T follicular helper cell (primary cell): ENCODE measurements around the gene CNNM3.
A peak's percentile ranks its signal among the peaks of the same experiment; 100 is the strongest.
"Not testable (repeated sequence)": the region's sequence is repeated elsewhere in the genome, so short reads cannot be mapped to it uniquely, and the experiment has no call there.

Experiments used
- DNase-seq: peaks from one replicate; pipeline ENCODE4 v3.0.0-alpha.2; 2020; ENCODE audit warnings: low read depth
- total RNA-seq, 2 experiments: gene quantifications; one replicate each; lab custom pipeline; 2026; lab: John Stamatoyannopoulos, UW

Gene CNNM3
- 24.7 to 64.9 reads per million in 2 experiments for total RNA-seq

DNA sequence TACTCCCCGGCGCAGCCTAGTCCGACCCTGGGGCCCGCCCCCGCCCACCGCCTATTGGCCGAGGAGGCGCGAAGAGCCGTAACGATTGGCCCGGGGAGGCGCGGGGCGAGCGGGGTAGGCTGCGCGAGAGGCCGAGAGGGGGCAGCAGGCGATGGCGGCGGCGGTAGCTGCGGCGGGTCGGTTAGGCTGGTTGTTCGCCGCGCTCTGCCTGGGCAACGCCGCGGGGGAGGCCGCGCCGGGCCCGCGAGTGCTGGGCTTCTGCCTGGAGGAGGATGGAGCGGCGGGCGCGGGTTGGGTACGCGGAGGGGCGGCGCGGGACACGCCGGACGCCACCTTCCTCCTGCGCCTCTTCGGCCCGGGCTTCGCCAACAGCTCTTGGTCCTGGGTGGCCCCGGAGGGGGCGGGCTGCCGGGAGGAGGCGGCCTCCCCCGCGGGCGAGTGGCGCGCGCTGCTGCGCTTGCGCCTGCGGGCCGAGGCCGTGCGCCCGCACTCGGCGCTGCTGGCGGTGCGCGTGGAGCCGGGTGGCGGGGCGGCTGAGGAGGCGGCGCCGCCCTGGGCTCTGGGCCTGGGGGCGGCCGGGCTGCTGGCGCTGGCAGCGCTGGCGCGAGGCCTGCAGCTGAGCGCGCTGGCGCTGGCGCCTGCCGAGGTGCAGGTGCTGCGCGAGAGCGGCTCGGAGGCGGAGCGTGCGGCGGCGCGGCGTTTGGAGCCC is at the start of gene CNNM3:
Gene CNNM3, plus strand, starts transcription at position 142 of the 709 bp plus-strand sequence. Its CDS starts 10 bp downstream, at position 152.
- peak; percentile 90 for DNase-seq

DNA sequence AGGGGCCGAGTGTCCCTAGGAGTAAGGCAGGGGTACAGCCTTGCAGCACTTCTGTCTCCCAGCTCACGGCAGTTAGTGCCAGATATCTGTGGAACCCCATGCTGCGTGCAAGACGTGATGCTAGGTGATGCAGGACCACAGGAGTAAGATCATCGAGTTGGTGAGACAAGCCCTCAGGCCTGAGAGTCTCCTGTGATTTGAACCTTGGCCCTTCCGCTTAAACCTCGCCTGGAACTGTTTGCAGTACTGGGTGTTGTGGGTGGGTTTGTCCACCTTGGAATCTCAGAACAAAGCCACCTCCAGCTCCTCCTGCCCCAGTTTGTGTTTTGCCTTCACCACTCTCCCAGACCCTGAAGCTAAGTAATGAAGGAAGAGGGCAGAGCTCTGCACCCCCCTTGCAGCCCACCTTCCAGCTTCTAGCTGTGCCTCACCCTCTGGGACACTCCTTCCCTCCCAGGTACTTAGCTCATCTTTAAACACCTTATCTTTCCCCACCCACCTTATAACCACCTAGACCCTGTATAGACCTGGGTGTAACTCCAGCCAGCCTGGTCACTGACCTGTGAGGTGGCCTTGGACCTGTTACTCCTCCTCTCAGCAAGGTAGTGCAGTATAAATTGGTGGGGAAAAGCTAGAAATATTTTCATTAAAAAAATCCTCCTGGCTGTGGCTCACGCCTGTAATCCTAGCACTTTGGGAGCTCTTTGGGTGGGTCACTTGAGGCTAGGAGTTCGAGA is 48.8 kb upstream of the CNNM3 start:
- DNase-seq, result no peak

DNA sequence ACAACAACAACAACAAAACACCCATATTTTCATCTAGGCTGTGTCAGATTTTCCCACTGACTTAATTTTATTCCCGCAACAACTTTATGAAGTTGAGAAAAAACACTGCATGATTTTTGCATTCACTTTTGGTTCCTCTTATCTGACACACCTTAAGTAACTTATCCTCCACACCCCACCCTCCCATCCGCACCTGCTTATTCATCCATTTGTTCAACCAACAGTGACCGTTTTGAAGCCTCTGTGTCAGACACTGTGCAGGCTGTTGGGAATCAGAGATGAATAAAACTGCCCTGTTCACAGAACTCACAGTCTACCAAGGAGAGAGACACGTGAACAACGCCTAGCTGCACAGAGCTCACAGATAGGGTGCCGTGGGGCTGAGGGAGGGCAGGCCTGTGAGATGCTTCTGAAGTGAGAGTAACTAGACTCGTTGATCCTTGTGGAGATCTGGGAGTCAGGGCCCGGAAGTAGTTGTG is 47.9 kb upstream of the CNNM3 start:
- DNase-seq, result no peak

- DNase-seq, result no peak
Observed at GRCh38 chr2:96769814-96770213, 46.3 kb upstream of the CNNM3 start.

DNA sequence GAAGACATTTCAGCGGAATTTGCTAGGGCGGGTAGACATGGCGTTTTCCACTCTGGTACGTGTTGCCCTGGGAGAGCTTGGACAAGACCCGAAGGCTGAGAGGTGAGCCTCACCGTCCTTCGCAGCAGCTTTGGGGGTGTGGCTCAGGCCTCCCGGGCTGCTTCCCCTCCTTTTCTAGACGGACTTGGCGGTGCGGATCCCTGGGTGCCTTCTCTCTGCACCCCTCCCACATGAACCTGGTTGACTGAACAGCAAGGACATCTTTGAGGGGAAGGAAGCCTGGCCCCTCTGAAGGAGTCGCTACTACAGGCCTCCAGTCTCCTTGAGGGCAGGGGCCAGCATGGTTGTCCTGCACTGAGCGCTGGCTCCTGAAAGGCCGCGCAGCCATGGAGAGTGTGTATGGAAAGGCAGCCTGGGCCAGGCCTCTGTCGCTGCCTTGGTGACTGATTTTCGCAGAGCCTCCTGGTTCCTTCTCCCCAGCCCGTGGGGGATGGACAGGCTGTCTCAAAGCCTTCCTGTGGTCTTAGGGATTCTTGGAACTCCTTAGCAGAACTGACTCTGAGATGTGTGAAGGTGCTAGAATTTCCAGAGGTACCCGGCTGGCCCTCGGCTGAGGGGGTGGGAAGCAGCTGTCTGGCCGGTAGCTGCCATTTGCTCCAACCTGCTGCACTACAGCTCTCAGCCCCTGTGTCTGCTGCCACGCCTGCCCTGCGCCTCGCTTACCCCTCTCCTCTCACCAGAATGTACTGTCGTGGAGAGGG is 45.4 kb upstream of the CNNM3 start:
- DNase-seq, result no peak

DNA sequence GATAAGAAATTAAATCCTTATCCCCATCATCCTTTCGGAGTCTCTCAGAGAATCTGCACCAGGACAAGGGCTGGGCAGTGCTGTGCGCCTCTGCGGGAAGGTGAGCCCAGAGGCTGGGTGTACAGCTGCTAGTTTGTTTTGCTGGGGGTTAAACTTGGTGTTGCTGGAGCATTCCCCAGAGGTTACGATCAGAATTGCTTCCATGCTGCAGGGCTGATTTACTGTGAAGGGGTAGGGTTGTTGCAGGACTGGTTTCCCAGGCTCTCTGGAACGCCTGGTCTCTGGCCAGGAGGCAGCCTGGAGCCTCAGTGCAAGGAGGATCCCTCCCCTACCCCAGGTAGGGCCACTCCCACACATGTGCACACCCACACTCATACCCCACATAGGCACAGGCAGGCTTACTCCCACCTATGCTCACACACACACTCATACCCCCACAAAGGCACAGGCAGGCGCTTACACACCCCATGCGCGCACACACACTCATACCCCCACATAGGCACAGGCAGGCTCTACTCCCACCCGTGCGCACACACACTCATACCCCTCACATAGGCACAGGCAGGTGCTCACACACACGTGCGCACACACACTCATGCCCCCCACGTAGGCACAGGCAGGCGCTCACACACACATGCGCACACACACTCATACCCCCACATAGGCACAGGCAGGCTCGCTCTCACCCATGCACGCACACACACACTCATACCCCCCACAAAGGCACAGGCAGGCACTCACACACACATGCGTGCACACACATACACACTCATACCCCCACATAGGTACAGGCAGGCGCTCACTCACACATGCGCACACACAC is 44.1 kb upstream of the CNNM3 start:
- DNase-seq, result no peak

GRCh38 chr2:96772903-96773671 is 43.0 kb upstream of the CNNM3 start:
- DNase-seq, result no peak

- DNase-seq, result peak; percentile 22
Observed at GRCh38 chr2:96773922-96774321, 42.1 kb upstream of the CNNM3 start.

GRCh38 chr2:96775160-96775559 is 40.9 kb upstream of the CNNM3 start:
- DNase-seq, result no peak

DNA sequence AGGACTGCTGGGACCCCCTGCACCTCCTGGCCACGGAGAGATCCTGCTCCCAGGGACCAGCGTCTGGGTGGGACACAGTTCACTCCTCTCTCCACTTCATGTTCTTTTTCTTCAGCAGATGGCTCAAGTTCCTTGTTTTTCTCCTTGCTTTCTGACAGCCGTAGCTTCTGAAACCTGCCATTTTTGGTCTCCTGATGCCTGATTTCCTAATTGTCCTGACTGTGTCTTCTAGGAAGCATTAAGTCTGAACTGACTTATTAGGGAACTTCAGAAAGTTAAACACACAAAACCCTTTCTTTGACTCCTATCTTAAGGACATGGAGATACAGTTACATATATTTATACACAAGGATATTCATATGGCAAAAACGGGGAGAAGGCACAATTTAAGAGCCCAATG is 32.7 kb upstream of the CNNM3 start:
- no peak for DNase-seq

GRCh38 chr2:96787411-96787810 is 28.7 kb upstream of the CNNM3 start:
- no peak for DNase-seq

- DNase-seq, result no peak
Observed at GRCh38 chr2:96788442-96789244, 27.4 kb upstream of the CNNM3 start.

- no peak for DNase-seq
Observed at GRCh38 chr2:96789245-96789617, 26.8 kb upstream of the CNNM3 start.

DNA sequence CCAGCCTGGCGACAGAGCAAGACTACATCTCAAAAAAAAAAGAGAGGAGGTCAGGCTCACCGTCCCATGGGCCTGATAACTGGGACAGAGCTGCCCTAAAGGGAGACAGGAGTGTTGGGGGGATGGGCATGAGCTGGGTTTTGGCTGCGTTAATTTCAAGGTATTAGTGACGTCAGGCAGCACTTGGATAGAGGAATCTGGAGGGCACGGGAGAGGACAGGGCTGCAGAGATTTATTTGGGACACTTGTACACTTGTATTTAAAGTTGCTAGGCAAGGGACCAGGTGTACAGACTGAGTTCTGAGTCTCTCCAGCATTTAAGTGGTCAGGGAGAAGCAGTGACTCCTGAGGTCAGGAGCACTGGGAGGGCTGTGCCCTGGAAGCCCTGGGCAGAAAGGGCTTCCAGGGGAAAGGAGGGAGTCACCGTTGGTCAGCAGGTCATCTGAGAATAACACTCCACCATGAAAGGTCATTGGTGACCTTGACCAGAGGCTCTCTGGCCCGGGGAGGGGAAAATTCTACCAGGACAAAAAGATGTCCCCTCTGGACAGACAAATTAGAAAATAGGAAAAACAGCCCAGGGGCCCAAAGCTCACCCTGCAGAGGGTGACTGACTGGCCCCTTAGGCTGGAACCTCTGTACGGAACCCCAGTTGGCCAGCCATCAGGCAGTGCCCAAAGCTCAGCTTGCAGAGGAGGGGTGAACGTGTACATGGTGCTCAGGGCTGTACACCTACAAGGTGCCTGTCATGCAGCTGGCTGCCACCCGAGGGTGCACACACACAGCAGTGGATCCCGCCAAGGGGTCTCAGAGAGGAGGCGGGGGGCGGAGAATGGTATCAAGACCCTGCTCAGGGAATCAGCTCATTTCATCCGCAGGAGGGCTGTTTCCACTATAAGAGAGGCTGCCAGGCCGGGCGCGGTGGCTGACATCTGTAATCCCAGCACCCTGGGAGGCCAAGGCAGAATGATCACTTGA is 23.0 kb upstream of the CNNM3 start:
- no peak for DNase-seq

- DNase-seq, result no peak
Observed at GRCh38 chr2:96795076-96795475, 21.0 kb upstream of the CNNM3 start.

GRCh38 chr2:96796497-96796896 is 19.6 kb upstream of the CNNM3 start:
- not testable (repeated sequence) for DNase-seq

GRCh38 chr2:96797066-96797625 is 18.9 kb upstream of the CNNM3 start:
- DNase-seq, result no peak
